Measurements from ENCODE around the gene NOC2L.
"Not testable (repeated sequence)": the region's sequence is repeated elsewhere in the genome, so short reads cannot be mapped to it uniquely, and the experiment has no call there.

Gene NOC2L

DNA sequence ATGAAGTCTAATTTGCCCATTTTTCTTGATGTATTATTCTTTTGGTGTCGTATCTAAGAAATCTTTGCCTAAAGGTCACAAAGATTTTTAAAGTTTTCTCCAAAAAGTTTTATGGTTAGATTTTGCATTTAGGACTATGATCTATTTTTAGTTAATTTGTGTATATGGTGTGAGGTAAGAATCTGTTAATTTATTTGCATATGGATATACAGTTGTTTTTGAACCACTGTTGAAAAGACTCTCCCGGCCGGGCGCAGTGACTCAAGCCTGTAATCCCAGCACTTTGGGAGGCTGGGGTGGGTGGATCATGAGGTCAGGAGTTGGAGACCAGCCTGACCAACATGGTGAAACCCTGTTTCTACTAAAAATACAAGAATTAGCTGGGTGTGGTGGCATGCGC is 29.0 kb upstream of the NOC2L start:
- not testable (repeated sequence) for H3K9me3 ChIP-seq (ENCODE audit: control insufficient read depth, low read length); H3K4me1 ChIP-seq (ENCODE audit: control insufficient read depth, insufficient read depth, low read length); H3K9ac ChIP-seq (ENCODE audit: low read length); H3K36me3 ChIP-seq (ENCODE audit: control insufficient read depth, insufficient read depth, low read length); H3K4me3 ChIP-seq (ENCODE audit: low read length)
- peaks cover 13% of the 10 kb centered on the region for H3K27me3 ChIP-seq (ENCODE audit: control insufficient read depth, insufficient read depth, low read length)

DNA sequence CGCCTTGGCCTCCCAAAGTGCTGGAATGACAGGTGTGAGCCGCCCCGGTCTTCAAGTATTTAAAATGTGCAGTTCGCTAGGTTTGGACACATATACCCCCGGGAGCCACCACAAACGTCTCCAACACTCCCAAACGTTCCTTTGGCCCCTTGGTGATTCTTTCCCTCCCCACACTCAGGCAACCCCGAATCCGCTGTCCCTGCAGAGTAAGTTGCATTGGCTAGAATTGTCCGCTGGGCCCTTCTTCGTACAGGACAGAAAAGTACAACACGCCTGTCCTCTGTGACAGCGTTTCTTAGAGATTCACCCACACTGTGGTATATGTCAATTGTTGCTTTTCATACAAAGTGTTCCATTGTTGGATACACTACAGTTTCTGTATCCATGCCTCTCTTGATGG is 26.1 kb upstream of the NOC2L start:
- H3K9ac ChIP-seq (ENCODE audit: low read length) = no peak overlapping the region
- H3K36me3 ChIP-seq (ENCODE audit: control insufficient read depth, insufficient read depth, low read length) = no peaks in the 10 kb centered on the region
- H3K4me3 ChIP-seq (ENCODE audit: low read length) = no peak overlapping the region
- H3K27me3 ChIP-seq (ENCODE audit: control insufficient read depth, insufficient read depth, low read length) = peaks cover 28% of the 10 kb centered on the region
- H3K9me3 ChIP-seq (ENCODE audit: control insufficient read depth, low read length) = no peaks in the 10 kb centered on the region
- H3K4me1 ChIP-seq (ENCODE audit: control insufficient read depth, insufficient read depth, low read length) = no peaks in the 10 kb centered on the region

DNA sequence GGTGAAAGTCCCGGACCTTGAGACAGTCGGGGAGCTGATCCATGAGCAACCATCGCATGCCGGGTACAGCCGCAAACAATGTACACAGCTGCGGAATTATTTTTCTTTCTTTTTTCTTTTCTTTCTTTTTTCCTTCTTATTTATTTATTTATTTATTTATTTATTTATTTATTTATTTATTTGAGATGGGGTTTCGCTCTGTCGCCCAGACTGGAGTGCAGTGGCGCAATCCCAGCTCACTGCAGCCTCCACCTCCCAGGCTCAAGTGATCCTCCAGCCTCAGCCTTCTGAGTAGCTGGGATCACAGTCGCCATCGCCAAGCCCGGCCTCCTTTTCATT is 25.4 kb upstream of the NOC2L start:
- peaks cover 28% of the 10 kb centered on the region for H3K27me3 ChIP-seq (ENCODE audit: control insufficient read depth, insufficient read depth, low read length)
- H3K9ac ChIP-seq (ENCODE audit: low read length) = no peak overlapping the region
- no peaks in the 10 kb centered on the region for H3K4me1 ChIP-seq (ENCODE audit: control insufficient read depth, insufficient read depth, low read length)
- no peaks in the 10 kb centered on the region for H3K36me3 ChIP-seq (ENCODE audit: control insufficient read depth, insufficient read depth, low read length)
- H3K4me3 ChIP-seq (ENCODE audit: low read length) = no peak overlapping the region
- H3K9me3 ChIP-seq (ENCODE audit: control insufficient read depth, low read length) = no peaks in the 10 kb centered on the region

DNA sequence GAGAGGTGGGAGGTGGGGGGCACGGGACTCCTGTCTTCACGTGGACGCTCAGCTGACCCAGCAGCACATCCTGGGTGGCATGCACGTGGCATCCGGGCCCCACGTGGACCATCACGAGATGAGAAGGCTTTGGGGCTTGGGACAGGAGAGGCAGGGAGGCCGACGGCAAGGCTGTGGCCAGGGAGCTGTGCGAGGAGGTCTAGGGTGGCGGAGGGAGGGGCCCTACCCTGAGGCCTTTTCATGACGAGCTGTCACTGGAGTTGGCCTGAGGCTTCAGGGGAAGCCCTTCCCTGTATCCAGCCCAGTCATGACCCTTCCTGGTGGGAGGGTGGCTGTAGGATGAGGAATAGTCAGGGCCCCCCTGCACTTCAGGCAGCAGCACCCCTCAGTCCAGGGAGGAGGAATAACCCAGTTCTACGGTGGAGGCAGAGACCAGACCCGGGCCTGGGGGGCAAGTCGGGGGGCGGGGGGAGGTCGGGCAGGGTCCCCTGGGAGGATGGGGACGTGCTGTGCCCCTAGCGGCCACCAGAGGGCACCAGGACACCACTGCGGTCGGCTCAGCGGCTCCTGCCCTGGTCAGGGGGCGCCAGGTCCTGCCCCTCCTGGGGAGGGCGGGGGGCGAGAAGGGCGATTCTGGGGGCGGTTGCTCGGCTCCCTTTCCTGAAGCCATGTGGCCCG is 24.9 kb upstream of the NOC2L start:
- H3K27me3 ChIP-seq (ENCODE audit: control insufficient read depth, insufficient read depth, low read length) = peaks cover 28% of the 10 kb centered on the region

DNA sequence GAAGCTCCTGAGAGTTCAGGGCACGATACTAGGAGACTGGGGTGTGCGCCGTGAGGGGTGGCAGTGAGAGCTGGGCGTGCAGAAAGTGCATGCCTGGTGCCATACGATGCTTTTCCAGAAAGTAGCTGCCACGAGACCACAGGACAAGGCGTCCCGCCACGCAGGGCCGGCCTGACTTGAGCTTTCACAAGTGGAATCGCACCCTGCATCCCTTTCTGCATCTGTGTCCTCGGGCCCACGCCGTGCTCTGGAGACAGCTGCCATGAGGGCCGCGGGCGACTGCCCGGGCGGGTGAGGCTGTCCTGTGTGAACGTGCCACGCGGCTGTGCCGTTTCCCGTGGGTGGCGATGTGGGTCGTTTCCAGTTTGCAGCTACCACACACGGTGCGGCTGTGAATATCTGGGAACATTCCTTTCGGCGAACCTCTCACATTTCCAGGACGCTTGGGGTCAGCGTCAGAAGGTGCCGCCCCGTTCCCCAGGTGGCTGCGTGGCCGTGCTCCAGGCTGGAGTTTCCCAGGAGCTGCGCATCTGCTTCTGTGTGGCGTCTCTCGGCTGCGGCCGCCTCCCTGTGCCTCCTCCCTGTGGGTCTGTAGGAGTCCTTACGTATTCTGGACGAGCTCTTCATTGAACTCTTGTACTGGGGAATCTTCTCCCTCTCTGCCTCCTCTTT is 23.8 kb upstream of the NOC2L start:
- Histone ChIP-seq H3K9ac (ENCODE audit: low read length) (no peak overlapping the region), H3K27me3 (ENCODE audit: control insufficient read depth, insufficient read depth, low read length) (peaks cover 28% of the 10 kb centered on the region), H3K9me3 (ENCODE audit: control insufficient read depth, low read length) (no peaks in the 10 kb centered on the region), H3K4me3 (ENCODE audit: low read length) (no peak overlapping the region), H3K36me3 (ENCODE audit: control insufficient read depth, insufficient read depth, low read length) (no peaks in the 10 kb centered on the region), H3K4me1 (ENCODE audit: control insufficient read depth, insufficient read depth, low read length) (no peaks in the 10 kb centered on the region)

More for the DNA sequence above, 24.9 kb upstream of the NOC2L start:
- Histone ChIP-seq H3K9ac (ENCODE audit: low read length) (no peak overlapping the region), H3K36me3 (ENCODE audit: control insufficient read depth, insufficient read depth, low read length) (no peaks in the 10 kb centered on the region), H3K9me3 (ENCODE audit: control insufficient read depth, low read length) (no peaks in the 10 kb centered on the region), H3K4me3 (ENCODE audit: low read length) (no peak overlapping the region), H3K4me1 (ENCODE audit: control insufficient read depth, insufficient read depth, low read length) (no peaks in the 10 kb centered on the region)

DNA sequence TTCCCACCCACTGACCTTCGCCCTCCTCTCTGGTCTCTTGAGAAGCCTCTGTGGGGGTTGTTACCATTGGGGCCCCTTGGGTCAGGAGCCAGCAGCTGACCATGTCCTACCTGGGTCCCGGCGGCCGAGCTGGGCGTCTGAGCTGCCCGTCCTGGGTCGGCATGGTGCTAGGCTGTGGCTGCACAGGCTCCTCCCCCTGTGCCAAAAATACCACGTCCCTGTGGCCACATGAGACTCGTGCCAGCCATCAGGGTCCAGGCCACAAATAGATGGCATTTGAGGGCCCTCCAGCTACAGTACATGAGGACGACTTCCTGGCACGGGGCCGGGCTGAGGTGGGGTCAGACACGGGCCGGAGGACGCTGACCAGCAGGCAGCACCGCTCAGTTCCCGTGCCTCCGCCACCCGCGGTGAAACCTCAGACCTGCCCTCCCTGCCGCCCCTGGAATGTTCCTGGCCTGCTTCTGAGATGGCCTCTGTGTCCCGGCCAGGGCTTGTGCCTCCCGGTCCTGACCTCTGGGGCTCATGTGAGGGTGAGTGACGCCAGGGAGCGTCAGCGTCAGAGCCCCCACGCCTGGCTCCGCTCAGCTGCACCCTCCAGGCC is 23.0 kb upstream of the NOC2L start, which contains the start of gene PERM1:
TSS of gene PERM1 (minus strand) at position 139 of the 604 bp plus-strand sequence. CDS start 1,064 bp downstream, outside the sequence.
- H3K4me3 ChIP-seq (ENCODE audit: low read length) = no peak within 1 kb of the TSS
- H3K9ac ChIP-seq (ENCODE audit: low read length) = no peak within 1 kb of the TSS
- H3K36me3 ChIP-seq (ENCODE audit: control insufficient read depth, insufficient read depth, low read length) = no peaks in the 10 kb centered on the region

DNA sequence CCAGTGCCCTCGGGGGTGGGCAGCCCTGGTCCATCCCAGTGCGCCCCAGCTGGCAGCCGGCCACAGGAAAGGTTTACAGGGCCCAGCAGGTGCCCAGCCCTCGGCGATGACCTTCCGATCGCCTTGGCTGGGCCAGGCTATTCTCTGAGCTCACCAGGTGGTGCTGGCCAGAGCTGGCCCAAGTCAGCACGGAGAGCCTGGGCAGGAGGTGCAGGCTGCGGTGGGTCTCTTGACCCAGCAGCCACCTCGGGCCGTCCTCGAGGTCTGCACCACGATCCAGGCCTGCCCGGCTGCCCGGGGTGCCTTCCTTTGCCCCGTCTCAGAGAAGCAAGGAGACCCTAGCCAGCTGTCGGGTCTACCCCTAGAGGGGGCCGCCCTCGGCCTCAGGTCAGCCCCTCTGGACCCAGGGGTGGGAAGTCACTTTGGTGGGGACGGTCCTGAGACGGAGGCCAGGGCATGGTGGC is 22.5 kb upstream of the NOC2L start:
- Histone ChIP-seq H3K4me3 (ENCODE audit: low read length) (no peak overlapping the region), H3K9ac (ENCODE audit: low read length) (no peak overlapping the region), H3K27me3 (ENCODE audit: control insufficient read depth, insufficient read depth, low read length) (peaks cover 28% of the 10 kb centered on the region), H3K36me3 (ENCODE audit: control insufficient read depth, insufficient read depth, low read length) (no peaks in the 10 kb centered on the region), H3K4me1 (ENCODE audit: control insufficient read depth, insufficient read depth, low read length) (no peaks in the 10 kb centered on the region), H3K9me3 (ENCODE audit: control insufficient read depth, low read length) (no peaks in the 10 kb centered on the region)

More for the DNA sequence above, 23.0 kb upstream of the NOC2L start, which contains the start of gene PERM1:
- Histone ChIP-seq H3K27me3 (ENCODE audit: control insufficient read depth, insufficient read depth, low read length) (peaks cover 28% of the 10 kb centered on the region), H3K4me1 (ENCODE audit: control insufficient read depth, insufficient read depth, low read length) (no peaks in the 10 kb centered on the region), H3K9me3 (ENCODE audit: control insufficient read depth, low read length) (no peaks in the 10 kb centered on the region)

DNA sequence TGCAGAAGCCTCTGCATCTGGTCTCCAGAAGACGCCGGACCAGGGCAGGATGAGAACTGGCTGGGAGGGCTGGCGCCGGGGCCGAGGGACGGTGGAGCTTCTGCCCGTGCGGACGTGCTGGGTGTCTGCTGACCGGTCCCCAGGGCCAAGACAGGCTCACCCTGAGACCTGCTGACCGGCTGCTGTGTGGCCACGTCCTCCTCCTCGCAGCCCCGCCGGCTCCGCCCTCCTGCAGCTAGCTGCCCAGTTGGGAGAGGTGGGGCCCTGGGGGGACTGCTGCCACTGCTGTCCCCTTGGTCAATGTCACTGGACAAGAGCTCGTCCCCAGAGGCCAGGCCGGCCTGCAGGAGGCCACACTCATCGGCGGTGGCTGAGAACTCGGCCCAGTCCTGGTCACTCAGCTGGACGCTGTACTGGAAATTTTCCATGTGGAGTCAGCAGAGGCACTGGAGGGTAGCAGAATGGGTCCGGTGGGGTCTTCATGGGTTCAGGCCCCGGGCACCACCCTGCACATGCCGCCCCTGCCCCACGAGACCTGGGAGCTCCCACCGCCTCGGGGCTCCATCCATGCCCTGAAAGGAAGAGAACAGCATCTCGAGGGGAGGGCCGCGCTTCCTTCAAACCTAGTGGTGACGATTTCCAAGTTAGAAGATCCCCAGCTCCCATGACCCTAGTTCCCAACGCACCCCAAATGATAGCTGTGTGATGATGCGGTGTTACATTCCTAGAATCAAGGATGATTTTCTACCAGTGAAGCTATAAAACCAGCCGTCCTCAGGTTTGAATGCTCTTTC is 21.7 kb upstream of the NOC2L start:
- Histone ChIP-seq H3K27me3 (ENCODE audit: control insufficient read depth, insufficient read depth, low read length) (peaks cover 28% of the 10 kb centered on the region), H3K9me3 (ENCODE audit: control insufficient read depth, low read length) (no peaks in the 10 kb centered on the region), H3K4me3 (ENCODE audit: low read length) (no peak overlapping the region), H3K9ac (ENCODE audit: low read length) (no peak overlapping the region), H3K36me3 (ENCODE audit: control insufficient read depth, insufficient read depth, low read length) (no peaks in the 10 kb centered on the region), H3K4me1 (ENCODE audit: control insufficient read depth, insufficient read depth, low read length) (peaks cover 4% of the 10 kb centered on the region)

DNA sequence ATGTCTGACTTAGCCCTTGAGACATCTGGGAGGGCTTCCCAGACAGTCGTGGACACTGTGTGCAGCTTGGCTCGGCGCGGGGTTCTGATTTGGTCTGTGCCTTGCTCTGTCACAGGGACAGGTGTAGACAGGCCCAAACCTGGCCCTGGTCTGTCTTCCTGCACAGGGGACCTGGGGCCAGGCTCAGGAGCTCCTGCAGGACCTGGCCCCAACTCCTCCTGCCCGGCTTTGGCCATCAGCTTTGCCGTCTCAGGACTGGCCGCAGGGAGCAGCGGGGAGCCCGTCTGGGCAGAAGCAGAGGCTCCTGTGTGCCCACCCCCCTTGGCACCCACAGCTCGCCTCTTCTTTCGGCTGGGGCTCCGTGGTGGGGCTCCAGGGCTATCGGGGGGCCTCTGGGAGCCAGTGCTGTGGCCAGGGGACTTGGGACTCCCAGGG is 21.1 kb upstream of the NOC2L start:
- Histone ChIP-seq H3K9ac (ENCODE audit: low read length) (no peak overlapping the region), H3K4me1 (ENCODE audit: control insufficient read depth, insufficient read depth, low read length) (peaks cover 4% of the 10 kb centered on the region), H3K9me3 (ENCODE audit: control insufficient read depth, low read length) (no peaks in the 10 kb centered on the region), H3K4me3 (ENCODE audit: low read length) (no peak overlapping the region), H3K36me3 (ENCODE audit: control insufficient read depth, insufficient read depth, low read length) (no peaks in the 10 kb centered on the region), H3K27me3 (ENCODE audit: control insufficient read depth, insufficient read depth, low read length) (peaks cover 25% of the 10 kb centered on the region)

DNA sequence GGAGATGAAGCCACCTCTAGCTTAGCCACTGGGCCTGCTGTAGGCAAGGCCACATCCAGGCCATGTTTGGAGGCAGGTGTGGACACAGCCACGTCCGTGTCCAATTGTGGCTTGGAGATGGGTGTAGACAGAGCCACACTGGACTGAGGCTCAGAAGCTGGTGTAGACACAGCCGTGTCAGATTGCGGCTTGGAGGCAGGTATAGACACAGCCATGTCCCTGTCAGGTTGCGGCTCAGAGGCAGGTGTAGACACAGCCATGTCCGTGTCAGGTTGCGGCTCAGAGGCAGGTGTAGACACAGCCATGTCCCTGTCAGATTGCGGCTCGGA is 20.7 kb upstream of the NOC2L start:
- H3K9ac ChIP-seq (ENCODE audit: low read length) = no peak overlapping the region
- peaks cover 4% of the 10 kb centered on the region for H3K4me1 ChIP-seq (ENCODE audit: control insufficient read depth, insufficient read depth, low read length)
- H3K4me3 ChIP-seq (ENCODE audit: low read length) = no peak overlapping the region
- H3K27me3 ChIP-seq (ENCODE audit: control insufficient read depth, insufficient read depth, low read length) = peaks cover 25% of the 10 kb centered on the region
- no peaks in the 10 kb centered on the region for H3K9me3 ChIP-seq (ENCODE audit: control insufficient read depth, low read length)
- no peaks in the 10 kb centered on the region for H3K36me3 ChIP-seq (ENCODE audit: control insufficient read depth, insufficient read depth, low read length)

DNA sequence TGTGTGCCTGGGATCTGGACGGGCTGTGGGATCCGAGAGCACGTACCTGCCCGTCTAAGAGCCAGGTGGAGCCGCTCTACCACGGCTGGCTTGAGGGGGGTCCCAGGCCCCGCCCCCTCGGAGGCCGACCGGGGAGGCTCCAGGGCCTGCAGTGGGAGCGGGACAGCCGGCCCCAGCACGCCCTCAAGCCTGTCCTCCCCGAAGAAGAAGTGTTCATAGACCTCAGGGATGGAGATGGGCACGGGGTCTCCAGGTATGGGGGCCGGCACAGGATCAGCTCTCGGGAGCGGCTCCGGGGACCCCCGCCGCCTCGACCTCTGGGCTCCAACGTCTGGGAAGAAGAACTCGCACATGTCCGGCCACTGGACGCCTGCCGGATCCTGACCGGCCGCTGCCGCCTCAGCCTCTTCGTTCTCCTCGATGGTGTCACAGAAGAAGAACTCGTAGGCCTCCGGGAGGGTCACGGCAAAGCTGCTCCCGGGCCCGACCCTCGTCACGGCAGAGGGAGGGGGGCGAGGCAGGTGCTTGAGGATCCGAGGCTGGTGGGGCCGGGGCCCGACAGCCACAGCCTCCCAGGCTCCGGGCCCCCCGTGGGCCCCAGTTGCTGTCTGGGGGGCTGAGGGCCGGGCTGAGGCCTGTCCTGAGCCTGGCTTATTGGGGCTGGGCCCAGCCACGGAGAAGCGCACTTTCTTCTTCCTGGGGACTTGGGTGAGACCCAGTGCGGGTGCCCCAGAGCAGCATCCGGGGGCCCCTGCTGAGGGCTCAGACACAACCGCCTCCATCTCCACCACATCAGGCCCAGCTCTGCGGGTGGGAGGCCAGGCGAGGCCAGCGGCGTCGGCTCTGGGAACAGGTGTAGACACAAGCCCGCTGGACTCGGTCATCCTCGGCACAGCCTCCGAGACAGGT is 20.0 kb upstream of the NOC2L start:
- H3K27me3 ChIP-seq (ENCODE audit: control insufficient read depth, insufficient read depth, low read length) = peaks cover 26% of the 10 kb centered on the region
- no peak overlapping the region for H3K9ac ChIP-seq (ENCODE audit: low read length)
- H3K4me1 ChIP-seq (ENCODE audit: control insufficient read depth, insufficient read depth, low read length) = peaks cover 4% of the 10 kb centered on the region
- no peak overlapping the region for H3K4me3 ChIP-seq (ENCODE audit: low read length)
- H3K36me3 ChIP-seq (ENCODE audit: control insufficient read depth, insufficient read depth, low read length) = no peaks in the 10 kb centered on the region
- no peaks in the 10 kb centered on the region for H3K9me3 ChIP-seq (ENCODE audit: control insufficient read depth, low read length)

Data from mucosa of stomach (tissue), 1 donor.